T-cell (primary cell): Measurements from ENCODE around the gene IRAK1. TPM values are rescaled to one million over a fixed set of nuclear protein-coding genes. Genes with fewer than 3 reads are reported as not detected.

Source experiments
- ATAC-seq, 4 experiments: fragments of 200-7000 bp in 3 of 4; fragments of 150-1000 bp in 1 of 4; cut with Tn5 transposase; replicated peaks in 1 of 4; 1 replicate in 3 of 4; 2 replicates in 1 of 4; pipeline ENCODE4 v1.10.0; 2021; ENCODE audit warnings: moderate library complexity in 3 of 4, mild to moderate bottlenecking in 2 of 4, moderate number of reproducible peaks in 1 of 4
- CTCF ChIA-PET, 2 donors: fragments of 300-600 bp; sonication (Branson Sonifier 250); formaldehyde crosslinking; loops; one replicate each; lab custom pipeline; 2022; ENCODE audit warnings: antibody characterized with exemption in 2 of 2; lab: Charles Lee
- POLR2A ChIA-PET, 2 donors: fragments of 300-600 bp; sonication (Branson Sonifier 250); formaldehyde crosslinking; loops; one replicate each; lab custom pipeline; 2022; ENCODE audit warnings: antibody characterized with exemption in 2 of 2; lab: Charles Lee
- DNase-seq, 35 experiments: peaks; one replicate each; pipeline versions ENCODE4 v3.0.0 to v3.0.0-alpha.2; 2013 to 2023
- H3K27ac ChIP-seq: one replicate; pipeline ENCODE4 v1.5.1; 2013; ENCODE audit warnings: low read length
- H3K27me3 ChIP-seq, 2 experiments: replicated peaks in 1 of 2; 1 replicate in 1 of 2; 2 replicates in 1 of 2; pipeline versions ENCODE4 v1.6.1 to v1.7.0; 2013; ENCODE audit warnings: low read length in 1 of 2, mixed read lengths in 1 of 2; ENCODE audit not compliant: control insufficient read depth in 2 of 2, insufficient read depth in 2 of 2; ENCODE audit errors: extremely low read depth in 1 of 2
- H3K36me3 ChIP-seq, 2 donors: 1 replicate in 1 of 2; 2 replicates in 1 of 2; pipeline versions ENCODE4 v1.6.1 to v1.7.0; 2013; ENCODE audit warnings: low read length in 1 of 2; ENCODE audit not compliant: control insufficient read depth in 2 of 2, insufficient read depth in 1 of 2; ENCODE audit errors: extremely low read depth in 1 of 2
- H3K4me1 ChIP-seq, 2 experiments: 1 replicate in 1 of 2; 2 replicates in 1 of 2; pipeline versions ENCODE4 v1.6.1 to v1.7.0; 2013; ENCODE audit warnings: low read length in 2 of 2, mixed read lengths in 1 of 2; ENCODE audit not compliant: insufficient read depth in 2 of 2, control insufficient read depth in 1 of 2; ENCODE audit errors: extremely low read depth in 1 of 2
- H3K4me3 ChIP-seq, 2 donors: 1 replicate in 1 of 2; 2 replicates in 1 of 2; pipeline versions ENCODE4 v1.5.1 to v1.7.0; 2013; ENCODE audit warnings: mild to moderate bottlenecking in 2 of 2, low read length in 1 of 2, moderate library complexity in 1 of 2; ENCODE audit not compliant: control insufficient read depth in 1 of 2; ENCODE audit errors: extremely low read depth in 1 of 2
- H3K9me3 ChIP-seq: 2 replicates; pipeline ENCODE4 v1.7.0; 2013
- H3K27ac Mint-ChIP-seq, 2 donors: one replicate each; pipeline ENCODE4 v1.8.0; 2020 to 2021; ENCODE audit warnings: mild to moderate bottlenecking in 2 of 2, mixed read lengths in 2 of 2
- H3K27me3 Mint-ChIP-seq, 2 donors: one replicate each; pipeline ENCODE4 v1.8.0; 2021 to 2022; ENCODE audit warnings: mixed read lengths in 2 of 2
- H3K36me3 Mint-ChIP-seq: one replicate; pipeline ENCODE4 v1.8.0; 2021; ENCODE audit warnings: mixed read lengths
- H3K4me1 Mint-ChIP-seq, 3 donors: one replicate each; pipeline ENCODE4 v1.8.0; 2020 to 2022; ENCODE audit warnings: mixed read lengths in 3 of 3, mild to moderate bottlenecking in 1 of 3
- H3K4me3 Mint-ChIP-seq, 3 donors: one replicate each; pipeline ENCODE4 v1.8.0; 2020 to 2022; ENCODE audit warnings: mild to moderate bottlenecking in 3 of 3, mixed read lengths in 3 of 3, moderate library complexity in 3 of 3
- H3K9me3 Mint-ChIP-seq, 3 donors: one replicate each; pipeline ENCODE4 v1.8.0; 2020 to 2022; ENCODE audit warnings: mixed read lengths in 3 of 3
- WGBS: methylation state at CpG from one replicate; pipeline ENCODE4 v1.1.5; 2013; ENCODE audit warnings: missing lambda C conversion rate; ENCODE audit not compliant: insufficient coverage; 5-methylcytosine and 5-hydroxymethylcytosine counted together
- total RNA-seq, 35 experiments: library from RNA in 6 of 35; stranded (reverse) in 6 of 35; fragments of 120-200 nt in 1 of 35; gene quantifications; one replicate each; pipeline versions ENCODE4 v1.2.1 to v1.2.4 and lab custom pipeline; 2013 to 2026

Gene IRAK1
- total RNA-seq, 5 donors from 2014 or later (not counting 1 experiment from before 2014, with no cell fraction given): 66.5 to 102 (median 85.0) TPM

GRCh38 chrX:154051201-154051810, 31.6 kb upstream of the IRAK1 start:
- peaks cover 18% of the 10 kb centered on the region for H3K36me3 Mint-ChIP-seq
- H3K9me3 ChIP-seq: no peaks in the 10 kb centered on the region
- peaks cover 0 to 54% of the 10 kb centered on the region in 2 donors for H3K36me3 ChIP-seq
- ATAC-seq: peak; percentile 63 to 79 (median 68)
- H3K27ac Mint-ChIP-seq: peak overlapping the region; percentile 71 to 78
- H3K27me3 ChIP-seq: no peaks in the 10 kb centered on the region
- no peaks in the 10 kb centered on the region for H3K9me3 Mint-ChIP-seq
- H3K4me3 ChIP-seq: no peak overlapping the region
- CTCF ChIA-PET: interaction anchor here in 1 of 2 donors (0.6 to 0.7 kb wide), 2 partner anchors 10 to 44 kb away, joined by 3 to 8 read pairs; no protein-coding TSS in a partner anchor
- no CpG with 5 or more reads among the region's 8 CpGs for WGBS
- peaks cover 42 to 58% (median 56%) of the 10 kb centered on the region in 3 donors for H3K4me1 Mint-ChIP-seq
- H3K27me3 Mint-ChIP-seq: peaks cover 0 to 38% of the 10 kb centered on the region in 2 donors
- H3K4me1 ChIP-seq: peaks cover 0 to 16% of the 10 kb centered on the region in 2 experiments
- no peak overlapping the region for H3K27ac ChIP-seq
- H3K4me3 Mint-ChIP-seq: peak overlapping the region in 2 of 3 donors; percentile 9 to 27
- POLR2A ChIA-PET: no interaction called here
- DNase-seq: peak; percentile 37 to 80 (median 63)

GRCh38 chrX:154050113-154050495, 30.4 kb upstream of the IRAK1 start:
- no peaks in the 10 kb centered on the region for H3K27me3 ChIP-seq
- no peak overlapping the region for H3K27ac ChIP-seq
- H3K4me3 ChIP-seq: no peak overlapping the region
- Mint-ChIP-seq H3K4me3 (no peak overlapping the region), H3K27ac (peak overlapping the region in 1 of 2 donors; percentile 62), H3K4me1 (peaks cover 38 to 57% (median 51%) of the 10 kb centered on the region in 3 donors), H3K27me3 (peaks cover 0 to 44% of the 10 kb centered on the region in 2 donors), H3K36me3 (peaks cover 18% of the 10 kb centered on the region), H3K9me3 (no peaks in the 10 kb centered on the region)
- ATAC-seq: no peak
- ChIA-PET CTCF (interaction anchor here in 1 of 2 donors (0.6 kb wide), 2 partner anchors 48 to 57 kb away, joined by 5 to 13 read pairs; no protein-coding TSS in a partner anchor), POLR2A (no interaction called here)
- no peaks in the 10 kb centered on the region for H3K9me3 ChIP-seq
- no peak for DNase-seq
- WGBS: 95% methylated on average over 3 of the region's 7 CpGs
- peaks cover 0 to 19% of the 10 kb centered on the region in 2 experiments for H3K4me1 ChIP-seq
- H3K36me3 ChIP-seq: peaks cover 0 to 56% of the 10 kb centered on the region in 2 donors

- Mint-ChIP-seq H3K4me3 (no peak overlapping the region), H3K36me3 (peaks cover 18% of the 10 kb centered on the region)
These were observed 29.8 kb upstream of the IRAK1 start for GRCh38 chrX:154049209-154050112.

GRCh38 chrX:154048398-154048797, 28.7 kb upstream of the IRAK1 start:
- no peak overlapping the region for H3K4me3 ChIP-seq
- no peak overlapping the region for H3K27ac Mint-ChIP-seq

More at GRCh38 chrX:154049209-154050112, 29.8 kb upstream of the IRAK1 start:
- ChIA-PET POLR2A (no interaction called here), CTCF (interaction anchor here (0.6 to 1.0 kb wide), 4 partner anchors 9 to 57 kb away, joined by 3 to 13 read pairs (median 4); no protein-coding TSS in a partner anchor)
- Histone ChIP-seq H3K27me3 (no peaks in the 10 kb centered on the region), H3K27ac (no peak overlapping the region), H3K36me3 (peaks cover 0 to 60% of the 10 kb centered on the region in 2 donors), H3K4me1 (peaks cover 0 to 19% of the 10 kb centered on the region in 2 experiments), H3K4me3 (no peak overlapping the region), H3K9me3 (no peaks in the 10 kb centered on the region)
- Mint-ChIP-seq H3K4me1 (peaks cover 40 to 60% (median 51%) of the 10 kb centered on the region in 3 donors), H3K27me3 (peaks cover 0 to 48% of the 10 kb centered on the region in 2 donors), H3K9me3 (no peaks in the 10 kb centered on the region), H3K27ac (peak overlapping the region in 1 of 2 donors; percentile 62)
- DNase-seq: no peak
- 94% methylated on average over 3 of the region's 13 CpGs for WGBS
- no peak for ATAC-seq

GRCh38 chrX:154046940-154047610, 27.4 kb upstream of the IRAK1 start:
- H3K36me3 Mint-ChIP-seq: peaks cover 18% of the 10 kb centered on the region
- H3K9me3 ChIP-seq: no peaks in the 10 kb centered on the region
- H3K36me3 ChIP-seq: peaks cover under 1 to 53% of the 10 kb centered on the region in 2 donors
- ATAC-seq: no peak
- peaks cover 0 to 49% of the 10 kb centered on the region in 2 donors for H3K27me3 Mint-ChIP-seq
- whole genome bisulfite sequencing: 93% methylated on average over 3 of the region's 4 CpGs
- CTCF ChIA-PET: interaction anchor here in 1 of 2 donors (0.6 to 0.9 kb wide), 3 partner anchors 10 to 44 kb away, joined by 3 to 6 read pairs (median 3); no protein-coding TSS in a partner anchor
- no peak overlapping the region for H3K27ac ChIP-seq
- no peak for DNase-seq
- no peaks in the 10 kb centered on the region for H3K9me3 Mint-ChIP-seq
- POLR2A ChIA-PET: interaction anchor here (0.5 to 0.7 kb wide), 3 partner anchors 45 to 288 kb away, joined by 3 to 5 read pairs (median 4); no protein-coding TSS in a partner anchor
- peaks cover 0 to 19% of the 10 kb centered on the region in 2 experiments for H3K4me1 ChIP-seq
- no peak overlapping the region for H3K4me3 ChIP-seq
- no peaks in the 10 kb centered on the region for H3K27me3 ChIP-seq
- H3K4me3 Mint-ChIP-seq: no peak overlapping the region
- H3K4me1 Mint-ChIP-seq: peaks cover 50 to 68% (median 52%) of the 10 kb centered on the region in 3 donors
- H3K27ac Mint-ChIP-seq: peak overlapping the region in 1 of 2 donors; percentile 75

More at GRCh38 chrX:154048398-154048797, 28.7 kb upstream of the IRAK1 start:
- Histone ChIP-seq H3K27ac (no peak overlapping the region), H3K27me3 (no peaks in the 10 kb centered on the region), H3K4me1 (peaks cover 0 to 19% of the 10 kb centered on the region in 2 experiments), H3K36me3 (peaks cover 0 to 58% of the 10 kb centered on the region in 2 donors), H3K9me3 (no peaks in the 10 kb centered on the region)
- Mint-ChIP-seq H3K9me3 (no peaks in the 10 kb centered on the region), H3K4me3 (no peak overlapping the region), H3K36me3 (peaks cover 18% of the 10 kb centered on the region), H3K27me3 (peaks cover 0 to 50% of the 10 kb centered on the region in 2 donors), H3K4me1 (peaks cover 47 to 63% (median 51%) of the 10 kb centered on the region in 3 donors)
- POLR2A ChIA-PET: interaction anchor here in 1 of 2 donors (1.1 kb wide), 1 partner anchor 22 kb away, joined by 3 read pairs; no protein-coding TSS in a partner anchor
- no peak for ATAC-seq
- DNase-seq: no peak
- 100% methylated on average over 6 of the region's 11 CpGs for WGBS
- CTCF ChIA-PET: interaction anchor here (0.6 to 1.0 kb wide), 3 partner anchors 11 to 35 kb away, joined by 3 to 4 read pairs (median 3); no protein-coding TSS in a partner anchor
